ENCODE data around the gene ZPR1.

DNA sequence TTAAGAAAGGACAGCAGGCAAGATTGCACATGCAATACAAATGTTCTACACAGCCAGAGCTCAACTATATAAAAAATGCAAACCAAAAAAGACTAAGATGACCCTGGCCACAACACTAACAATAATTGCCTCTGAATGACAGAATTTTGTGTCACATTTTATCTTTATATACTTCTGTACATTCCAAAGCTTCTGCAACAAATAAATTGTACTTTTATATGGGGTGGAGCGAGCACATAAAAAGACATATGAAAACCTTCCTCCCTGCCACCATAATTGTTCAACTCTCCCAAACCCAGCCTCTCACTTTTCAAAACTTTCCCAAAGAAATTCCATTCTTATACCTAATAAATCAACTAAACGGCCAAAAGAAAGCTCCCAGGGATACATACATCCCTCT lies 25.7 kb downstream of the ZPR1 start:
- TF ChIP-seq EZH2 (IDR thresholded peaks at IDR 0.05; ENCODE audit: insufficient read depth, low read length): no peak
- TF ChIP-seq, protein P1, sequence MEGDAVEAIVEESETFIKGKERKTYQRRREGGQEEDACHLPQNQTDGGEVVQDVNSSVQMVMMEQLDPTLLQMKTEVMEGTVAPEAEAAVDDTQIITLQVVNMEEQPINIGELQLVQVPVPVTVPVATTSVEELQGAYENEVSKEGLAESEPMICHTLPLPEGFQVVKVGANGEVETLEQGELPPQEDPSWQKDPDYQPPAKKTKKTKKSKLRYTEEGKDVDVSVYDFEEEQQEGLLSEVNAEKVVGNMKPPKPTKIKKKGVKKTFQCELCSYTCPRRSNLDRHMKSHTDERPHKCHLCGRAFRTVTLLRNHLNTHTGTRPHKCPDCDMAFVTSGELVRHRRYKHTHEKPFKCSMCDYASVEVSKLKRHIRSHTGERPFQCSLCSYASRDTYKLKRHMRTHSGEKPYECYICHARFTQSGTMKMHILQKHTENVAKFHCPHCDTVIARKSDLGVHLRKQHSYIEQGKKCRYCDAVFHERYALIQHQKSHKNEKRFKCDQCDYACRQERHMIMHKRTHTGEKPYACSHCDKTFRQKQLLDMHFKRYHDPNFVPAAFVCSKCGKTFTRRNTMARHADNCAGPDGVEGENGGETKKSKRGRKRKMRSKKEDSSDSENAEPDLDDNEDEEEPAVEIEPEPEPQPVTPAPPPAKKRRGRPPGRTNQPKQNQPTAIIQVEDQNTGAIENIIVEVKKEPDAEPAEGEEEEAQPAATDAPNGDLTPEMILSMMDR (IDR thresholded peaks at IDR 0.05; ENCODE audit: insufficient read depth, low read depth, low read length): no peak
